ENCODE results near the gene LTBP1. TPM values are rescaled to one million over a fixed set of nuclear protein-coding genes. Genes with fewer than 3 reads are reported as not detected.

Gene LTBP1
- total RNA-seq, 1 donor from 2014 or later = 327 TPM

GRCh38 chr2:33062665-33063250, 116.0 kb downstream of the LTBP1 start:
- DNase-seq (ENCODE audit: low spot score) = no peak
- Mint-ChIP-seq H3K4me3 (ENCODE audit: unreplicated experiment) (no peak overlapping the region), H3K36me3 (ENCODE audit: low read depth, unreplicated experiment) (peaks cover 8% of the 10 kb centered on the region), H3K4me1 (ENCODE audit: unreplicated experiment) (peaks cover 3% of the 10 kb centered on the region), H3K9me3 (ENCODE audit: unreplicated experiment) (no peaks in the 10 kb centered on the region), H3K27me3 (ENCODE audit: unreplicated experiment) (peaks cover 2% of the 10 kb centered on the region), H3K27ac (ENCODE audit: unreplicated experiment) (no peak overlapping the region)
- no peak for TF ChIP-seq CTCF (IDR thresholded peaks at IDR 0.05; ENCODE audit: unreplicated experiment)

DNA sequence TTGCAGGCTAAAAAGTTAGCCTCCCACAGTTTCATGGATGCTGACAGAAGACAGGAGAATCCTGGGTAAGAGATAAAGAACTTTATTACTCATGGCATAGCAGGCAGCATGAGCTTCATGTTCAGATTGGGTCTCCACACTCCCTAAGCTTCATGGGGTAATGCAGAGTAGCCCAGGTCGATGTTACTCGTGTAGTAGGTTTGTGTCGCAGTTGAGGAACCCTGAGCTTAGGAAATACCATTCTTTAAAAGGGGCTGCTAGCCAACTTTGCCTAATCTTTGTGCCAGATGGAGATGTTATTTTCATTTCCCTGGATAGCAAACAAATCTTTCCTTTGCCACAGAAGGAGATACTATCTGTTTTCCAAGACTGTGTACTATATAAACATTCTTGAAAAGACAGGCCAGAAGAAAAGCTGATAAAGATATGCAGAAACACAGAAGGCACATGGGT, 117.6 kb downstream of the LTBP1 start:
- Mint-ChIP-seq H3K9me3 (ENCODE audit: unreplicated experiment) (no peaks in the 10 kb centered on the region), H3K27ac (ENCODE audit: unreplicated experiment) (no peak overlapping the region), H3K4me3 (ENCODE audit: unreplicated experiment) (no peak overlapping the region), H3K27me3 (ENCODE audit: unreplicated experiment) (peaks cover 2% of the 10 kb centered on the region), H3K4me1 (ENCODE audit: unreplicated experiment) (peaks cover 2% of the 10 kb centered on the region), H3K36me3 (ENCODE audit: low read depth, unreplicated experiment) (peaks cover 9% of the 10 kb centered on the region)
- no peak for TF ChIP-seq CTCF (IDR thresholded peaks at IDR 0.05; ENCODE audit: unreplicated experiment)
- DNase-seq (ENCODE audit: low spot score) = no peak

GRCh38 chr2:33067598-33067997, 120.8 kb downstream of the LTBP1 start:
- H3K27me3 Mint-ChIP-seq (ENCODE audit: unreplicated experiment) = no peaks in the 10 kb centered on the region
- no peak overlapping the region for H3K27ac Mint-ChIP-seq (ENCODE audit: unreplicated experiment)
- no peak overlapping the region for H3K4me3 Mint-ChIP-seq (ENCODE audit: unreplicated experiment)
- DNase-seq (ENCODE audit: low spot score) = no peak
- TF ChIP-seq CTCF (IDR thresholded peaks at IDR 0.05; ENCODE audit: unreplicated experiment) = no peak
- no peaks in the 10 kb centered on the region for H3K9me3 Mint-ChIP-seq (ENCODE audit: unreplicated experiment)
- H3K36me3 Mint-ChIP-seq (ENCODE audit: low read depth, unreplicated experiment) = peaks cover 34% of the 10 kb centered on the region
- peaks cover 3% of the 10 kb centered on the region for H3K4me1 Mint-ChIP-seq (ENCODE audit: unreplicated experiment)

DNA sequence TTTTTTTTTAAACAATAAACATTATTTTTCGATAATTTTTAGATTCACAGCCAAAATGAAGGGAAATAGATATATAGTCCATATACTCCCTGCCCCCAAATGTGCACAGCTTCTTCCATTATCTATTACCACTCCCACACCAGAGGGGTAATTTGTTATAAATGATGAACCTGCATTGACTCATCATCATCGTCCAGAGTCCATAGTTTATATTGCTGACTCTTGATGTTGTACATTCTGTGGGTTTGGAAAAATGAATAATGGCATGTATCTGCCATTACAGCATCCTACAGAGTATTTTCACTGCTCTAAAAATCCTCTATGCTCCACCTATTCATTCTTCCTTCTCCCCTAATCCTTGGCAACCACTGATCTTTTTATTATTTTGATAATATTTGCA, 121.5 kb downstream of the LTBP1 start:
- Mint-ChIP-seq H3K36me3 (ENCODE audit: low read depth, unreplicated experiment) (peaks cover 34% of the 10 kb centered on the region), H3K27me3 (ENCODE audit: unreplicated experiment) (no peaks in the 10 kb centered on the region), H3K27ac (ENCODE audit: unreplicated experiment) (no peak overlapping the region), H3K4me3 (ENCODE audit: unreplicated experiment) (no peak overlapping the region), H3K4me1 (ENCODE audit: unreplicated experiment) (peaks cover 9% of the 10 kb centered on the region), H3K9me3 (ENCODE audit: unreplicated experiment) (no peaks in the 10 kb centered on the region)
- no peak for DNase-seq (ENCODE audit: low spot score)
- TF ChIP-seq CTCF (IDR thresholded peaks at IDR 0.05; ENCODE audit: unreplicated experiment) = no peak

- no peak for TF ChIP-seq CTCF (IDR thresholded peaks at IDR 0.05; ENCODE audit: unreplicated experiment)
- Mint-ChIP-seq H3K27ac (ENCODE audit: unreplicated experiment) (no peak overlapping the region), H3K9me3 (ENCODE audit: unreplicated experiment) (no peaks in the 10 kb centered on the region), H3K4me3 (ENCODE audit: unreplicated experiment) (no peak overlapping the region), H3K36me3 (ENCODE audit: low read depth, unreplicated experiment) (peaks cover 26% of the 10 kb centered on the region), H3K27me3 (ENCODE audit: unreplicated experiment) (no peaks in the 10 kb centered on the region), H3K4me1 (ENCODE audit: unreplicated experiment) (peaks cover 9% of the 10 kb centered on the region)
- DNase-seq (ENCODE audit: low spot score) = no peak
These were observed 123.3 kb downstream of the LTBP1 start for GRCh38 chr2:33069894-33070651.
